Stimulated activated CD8-positive, alpha-beta memory T cell treated with anti-CD3 and anti-CD28 coated beads, Interleukin-12 subunit alpha, Interleukin-12 subunit beta, amount 100 ng/mL, for 24 hours (primary cell): ENCODE results near the gene LRRC57.
A peak's percentile ranks its signal among the peaks of the same experiment; 100 is the strongest.

Experiments used
- DNase-seq: peaks from one replicate; pipeline ENCODE4 v3.0.0-alpha.2; 2020; ENCODE audit errors: extremely low read depth

The LRRC57 gene

DNA sequence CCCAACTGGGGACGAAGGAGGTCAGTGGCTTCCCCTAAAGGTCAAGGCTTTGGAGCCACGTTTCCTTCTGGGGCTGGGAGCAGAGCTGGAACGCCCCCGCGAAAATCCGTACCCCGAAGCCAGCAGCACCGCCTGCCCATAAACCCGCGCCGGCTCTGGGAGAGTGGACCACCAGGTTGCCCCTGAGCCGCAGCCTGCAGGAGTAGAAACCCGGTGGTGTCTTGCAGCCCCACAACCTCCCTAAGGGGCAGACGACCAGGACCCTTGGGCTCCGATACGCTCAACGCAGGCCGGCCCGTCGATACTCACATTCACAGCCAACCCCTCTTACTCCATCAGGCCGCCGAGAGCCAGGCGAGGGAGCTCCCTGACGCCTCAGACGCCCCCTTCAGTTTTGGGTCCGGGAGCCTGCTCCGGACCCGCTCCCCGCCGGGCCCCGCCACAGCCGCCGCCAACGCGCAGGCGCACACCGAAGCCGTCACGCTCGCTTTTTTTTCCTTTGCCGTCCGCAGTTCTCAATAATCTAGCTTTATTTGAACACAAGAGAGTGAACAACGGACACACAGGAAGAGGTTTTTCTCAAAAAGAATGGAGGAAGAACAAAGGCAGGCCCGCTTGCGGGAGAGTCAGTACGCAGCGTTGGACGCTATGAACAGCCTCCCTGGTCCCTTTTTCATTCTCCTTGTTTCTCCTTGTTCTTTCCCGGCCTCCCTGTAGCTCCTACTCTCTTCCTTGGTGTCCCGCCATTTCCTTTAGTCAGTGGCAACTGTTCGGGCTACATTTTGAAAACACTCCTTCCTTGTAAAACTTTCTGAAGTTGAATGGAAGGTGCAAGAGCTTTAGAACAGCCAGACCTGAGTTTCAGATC, 57.7 kb downstream of the LRRC57 start, which contains the start of gene ZNF106:
TSS of gene ZNF106 (minus strand) at position 471 of the 868 bp plus-strand sequence. CDS start 18,852 bp downstream, outside the sequence.
- DNase-seq: peak; percentile 72

DNA sequence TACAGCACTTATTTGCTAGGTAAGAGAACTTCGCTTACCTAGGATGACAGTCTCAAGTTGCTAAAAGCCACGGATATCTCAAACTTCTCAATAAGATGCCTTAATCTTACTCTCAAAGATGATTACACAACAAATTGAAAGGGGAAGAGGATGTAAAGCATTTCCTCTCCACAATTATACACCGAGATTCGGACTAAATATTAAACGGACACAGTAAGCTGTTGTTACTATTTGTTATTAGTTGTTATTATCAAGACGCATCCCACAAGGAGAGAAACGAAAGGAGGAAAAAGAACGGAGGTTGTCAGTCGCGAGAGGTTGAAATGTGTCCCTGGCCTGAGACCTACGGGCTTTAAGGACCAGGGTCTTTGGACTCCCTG, 58.3 kb downstream of the LRRC57 start:
- DNase-seq: no peak
